H1 (cell line): ENCODE measurements around the gene PFDN6. TPM values are rescaled to one million over a fixed set of nuclear protein-coding genes. Genes with fewer than 3 reads are reported as not detected.

Source experiments
- GTF2F1 ChIP-seq: IDR thresholded peaks from 2 replicates; pipeline ENCODE4 v1.6.1; 2012; ENCODE audit warnings: low read depth, low read length, improper control_type of control experiment, borderline replicate concordance
- PHF8 ChIP-seq: fragments of 200-600 bp; sonication (generic); conservative IDR thresholded peaks from 2 replicates; pipeline ENCODE4 v1.7.1; 2012; ENCODE audit warnings: low read depth, mild to moderate bottlenecking, inconsistent platforms, low read length, moderate library complexity
- SIX5 ChIP-seq: IDR thresholded peaks from 2 replicates; pipeline ENCODE4 v1.6.1; 2011; ENCODE audit warnings: mild to moderate bottlenecking, low read depth, low read length
- SP1 ChIP-seq: IDR thresholded peaks from 2 replicates; pipeline ENCODE4 v1.6.1; 2011; ENCODE audit warnings: low read depth, low read length
- YY1 ChIP-seq: IDR thresholded peaks from 2 replicates; pipeline ENCODE4 v1.6.1; 2011; ENCODE audit warnings: low read depth, mild to moderate bottlenecking, low read length
- ZNF274 ChIP-seq: IDR thresholded peaks from 2 replicates; pipeline ENCODE4 v1.7.0; 2012; ENCODE audit warnings: low read length, borderline replicate concordance; ENCODE audit errors: extremely low read depth
- polyA plus RNA-seq, 7 experiments: library from polyadenylated mRNA; depleted of rRNA in 3 of 7; stranded (reverse) in 5 of 7; unstranded in 2 of 7; fragments of >200 nt in 5 of 7; fragments of 200-250 nt in 2 of 7; gene quantifications; 1 replicate in 5 of 7; 2 replicates in 1 of 7; 4 replicates in 1 of 7; pipeline versions ENCODE4 v1.2.1 to v1.2.3, GENCODE V29; 2011 to 2013; ENCODE audit warnings: missing spikeins in 2 of 7, mixed read lengths in 2 of 7
- total RNA-seq: library from RNA; stranded (reverse); fragmentation: NEBNext Ultra II Directional; extraction: Animal tissue kit (Norgen Biotek cat#: 25700); gene quantifications from 2 replicates; pipeline ENCODE4 v1.2.1, GENCODE V29; 2021
- TF ChIP-seq, protein P1 (sequence below), 3 experiments: IDR thresholded peaks; 1 replicate in 2 of 3; 2 replicates in 1 of 3; pipeline versions ENCODE4 v1.5.1 to v1.6.1; 2011; ENCODE audit warnings: low read length in 3 of 3, mild to moderate bottlenecking in 3 of 3, inconsistent platforms in 2 of 3, low read depth in 1 of 3, moderate library complexity in 1 of 3; ENCODE audit not compliant: insufficient read depth in 1 of 3; ENCODE audit errors: control extremely low read depth in 1 of 3

Gene PFDN6
- total and polyA plus RNA-seq, 2 of the 8 experiments (the other 6 are each of a cell fraction or from before 2014, with no cell fraction given) = 32.0 to 95.7 TPM

DNA sequence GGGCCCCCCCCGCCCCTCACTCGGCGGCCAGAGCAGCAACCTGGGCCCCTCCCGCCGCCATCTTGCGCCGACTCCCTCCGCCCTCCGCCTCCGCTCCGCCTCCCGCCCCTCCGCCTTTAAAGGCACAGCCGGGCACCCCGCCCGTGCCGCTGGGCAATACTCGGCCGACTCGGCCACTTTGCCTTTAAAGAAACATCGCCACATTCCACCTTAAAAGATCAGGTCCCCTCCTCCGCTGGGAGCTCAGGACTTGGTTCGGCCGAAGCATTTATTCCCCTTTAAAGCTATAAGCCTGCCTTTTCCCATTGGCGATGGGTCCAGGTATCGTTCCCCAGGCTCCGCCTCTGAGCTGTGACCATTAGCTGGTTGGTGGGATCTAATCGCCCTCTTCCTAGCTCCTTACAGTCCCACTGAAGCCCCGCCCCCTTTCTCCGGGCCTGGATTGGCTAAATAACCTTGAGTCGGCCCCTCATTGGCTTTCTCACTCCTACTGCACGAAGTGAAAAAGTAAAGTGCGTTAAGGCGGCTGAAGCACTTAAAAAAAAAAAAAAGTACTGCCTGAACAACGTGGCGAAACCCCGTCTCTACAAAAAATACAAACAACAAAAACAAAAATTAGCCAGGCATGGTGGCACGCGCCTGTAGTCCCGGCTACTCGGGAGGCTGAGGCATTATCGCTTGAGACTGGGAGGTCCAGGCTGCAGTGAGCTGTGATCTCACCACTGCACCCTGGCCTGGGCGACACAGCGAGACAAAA, 28.4 kb downstream of the PFDN6 start, which contains the start of gene ZBTB22 (continued):
- TF ChIP-seq SIX5 (no peak), PHF8 (peak; percentile 53), ZNF274 (no peak), SP1 (peak; percentile 37; the same call in 1 of the 2 replicates), GTF2F1 (no peak), YY1 (peak; percentile 88)
- TF ChIP-seq, protein P1, sequence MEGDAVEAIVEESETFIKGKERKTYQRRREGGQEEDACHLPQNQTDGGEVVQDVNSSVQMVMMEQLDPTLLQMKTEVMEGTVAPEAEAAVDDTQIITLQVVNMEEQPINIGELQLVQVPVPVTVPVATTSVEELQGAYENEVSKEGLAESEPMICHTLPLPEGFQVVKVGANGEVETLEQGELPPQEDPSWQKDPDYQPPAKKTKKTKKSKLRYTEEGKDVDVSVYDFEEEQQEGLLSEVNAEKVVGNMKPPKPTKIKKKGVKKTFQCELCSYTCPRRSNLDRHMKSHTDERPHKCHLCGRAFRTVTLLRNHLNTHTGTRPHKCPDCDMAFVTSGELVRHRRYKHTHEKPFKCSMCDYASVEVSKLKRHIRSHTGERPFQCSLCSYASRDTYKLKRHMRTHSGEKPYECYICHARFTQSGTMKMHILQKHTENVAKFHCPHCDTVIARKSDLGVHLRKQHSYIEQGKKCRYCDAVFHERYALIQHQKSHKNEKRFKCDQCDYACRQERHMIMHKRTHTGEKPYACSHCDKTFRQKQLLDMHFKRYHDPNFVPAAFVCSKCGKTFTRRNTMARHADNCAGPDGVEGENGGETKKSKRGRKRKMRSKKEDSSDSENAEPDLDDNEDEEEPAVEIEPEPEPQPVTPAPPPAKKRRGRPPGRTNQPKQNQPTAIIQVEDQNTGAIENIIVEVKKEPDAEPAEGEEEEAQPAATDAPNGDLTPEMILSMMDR (IDR thresholded peaks at IDR 0.05; ENCODE audit: control extremely low read depth in 1 of 3, insufficient read depth in 1 of 3, low read depth in 1 of 3, low read length in 3 of 3) = no peak
